Mesothelial cell of epicardium (in vitro differentiated cells): ENCODE data around the gene PCED1B. TPM values are rescaled to one million over a fixed set of nuclear protein-coding genes. Genes with fewer than 3 reads are reported as not detected.

Source experiments
- DNase-seq, 2 experiments: peaks; one replicate each; pipeline ENCODE4 v3.0.0; 2021; ENCODE audit warnings: low spot score in 2 of 2; ENCODE audit not compliant: unreplicated experiment in 2 of 2
- H3K27ac Mint-ChIP-seq: 2 replicates; pipeline ENCODE4 v1.8.0; 2021; ENCODE audit warnings: mixed read lengths
- H3K27me3 Mint-ChIP-seq: 2 replicates; pipeline ENCODE4 v1.8.0; 2021; ENCODE audit warnings: low read depth, mixed read lengths
- H3K36me3 Mint-ChIP-seq: 2 replicates; pipeline ENCODE4 v1.8.0; 2021; ENCODE audit warnings: mixed read lengths
- H3K4me1 Mint-ChIP-seq: 2 replicates; pipeline ENCODE4 v1.8.0; 2021; ENCODE audit warnings: mixed read lengths
- H3K4me3 Mint-ChIP-seq: 2 replicates; pipeline ENCODE4 v1.8.0; 2021; ENCODE audit warnings: mild to moderate bottlenecking, moderate library complexity, mixed read lengths
- H3K9me3 Mint-ChIP-seq: 2 replicates; pipeline ENCODE4 v1.8.0; 2021; ENCODE audit warnings: mixed read lengths
- CTCF ChIP-seq: fragments of 200-600 bp; sonication (generic); IDR thresholded peaks from one replicate; pipeline ENCODE4 v1.5.0; 2021; ENCODE audit warnings: antibody characterized with exemption; ENCODE audit not compliant: unreplicated experiment
- total RNA-seq: library from RNA; stranded (reverse); gene quantifications from 3 replicates; pipeline ENCODE4 v1.2.1, GENCODE V29; 2021

PCED1B gene
- total RNA-seq, 1 donor from 2014 or later = 2.8 TPM

GRCh38 chr12:47098099-47098498, 18.7 kb downstream of the PCED1B start:
- Mint-ChIP-seq H3K36me3 (no peaks in the 10 kb centered on the region), H3K27me3 (no peaks in the 10 kb centered on the region), H3K4me1 (no peaks in the 10 kb centered on the region), H3K9me3 (no peaks in the 10 kb centered on the region), H3K4me3 (no peak overlapping the region), H3K27ac (no peak overlapping the region)
- TF ChIP-seq CTCF = no peak
- no peak for DNase-seq

GRCh38 chr12:47099610-47100009, 20.2 kb downstream of the PCED1B start:
- H3K4me1 Mint-ChIP-seq = no peaks in the 10 kb centered on the region
- no peak for TF ChIP-seq CTCF
- no peaks in the 10 kb centered on the region for H3K9me3 Mint-ChIP-seq
- no peak for DNase-seq
- no peaks in the 10 kb centered on the region for H3K36me3 Mint-ChIP-seq
- no peak overlapping the region for H3K4me3 Mint-ChIP-seq
- H3K27me3 Mint-ChIP-seq = no peaks in the 10 kb centered on the region
- no peak overlapping the region for H3K27ac Mint-ChIP-seq

GRCh38 chr12:47100160-47100559, 20.7 kb downstream of the PCED1B start:
- no peak for DNase-seq
- no peaks in the 10 kb centered on the region for H3K9me3 Mint-ChIP-seq
- no peak for TF ChIP-seq CTCF
- no peaks in the 10 kb centered on the region for H3K4me1 Mint-ChIP-seq
- H3K4me3 Mint-ChIP-seq = no peak overlapping the region
- H3K27me3 Mint-ChIP-seq = no peaks in the 10 kb centered on the region
- no peak overlapping the region for H3K27ac Mint-ChIP-seq
- no peaks in the 10 kb centered on the region for H3K36me3 Mint-ChIP-seq

- Mint-ChIP-seq H3K27ac (no peak overlapping the region), H3K27me3 (no peaks in the 10 kb centered on the region), H3K4me1 (no peaks in the 10 kb centered on the region), H3K4me3 (no peak overlapping the region), H3K36me3 (no peaks in the 10 kb centered on the region), H3K9me3 (no peaks in the 10 kb centered on the region)
- DNase-seq = no peak
- no peak for TF ChIP-seq CTCF
Observed at GRCh38 chr12:47102406-47102805, 23.0 kb downstream of the PCED1B start.

GRCh38 chr12:47102845-47103651, 23.6 kb downstream of the PCED1B start:
- no peaks in the 10 kb centered on the region for H3K27me3 Mint-ChIP-seq
- no peaks in the 10 kb centered on the region for H3K36me3 Mint-ChIP-seq
- H3K9me3 Mint-ChIP-seq = no peaks in the 10 kb centered on the region
- H3K4me1 Mint-ChIP-seq = no peaks in the 10 kb centered on the region
- no peak overlapping the region for H3K27ac Mint-ChIP-seq
- no peak overlapping the region for H3K4me3 Mint-ChIP-seq
- no peak for TF ChIP-seq CTCF
- DNase-seq = no peak
